HepG2 (cell line): ENCODE measurements around the gene EEFSEC. TPM values are rescaled to one million over a fixed set of nuclear protein-coding genes. Genes with fewer than 3 reads are reported as not detected.

Source experiments
- AHR ChIP-seq: IDR thresholded peaks from 2 replicates; pipeline ENCODE4 v1.6.1; 2018; ENCODE audit warnings: missing genetic modification reagents, missing compliant biosample characterization
- ATF7 ChIP-seq, 2 experiments: fragments of 450-650 bp in 1 of 2; sonication (generic) in 1 of 2; formaldehyde crosslinking in 1 of 2; IDR thresholded peaks; 2 replicates each; pipeline versions ENCODE4 v1.4.0 to v1.6.1; 2016 to 2020; ENCODE audit warnings: antibody characterized with exemption in 1 of 2, mild to moderate bottlenecking in 1 of 2, missing genetic modification reagents in 1 of 2
- BATF2 ChIP-seq: sonication (generic); formaldehyde crosslinking; IDR thresholded peaks from 2 replicates; pipeline ENCODE4 v1.8.0; 2022; ENCODE audit warnings: mild to moderate bottlenecking, missing genetic modification reagents, moderate library complexity
- BCL3 ChIP-seq: sonication (generic); formaldehyde crosslinking; IDR thresholded peaks from 2 replicates; pipeline ENCODE4 v1.5.1; 2020; ENCODE audit warnings: mild to moderate bottlenecking, missing genetic modification reagents, moderate library complexity
- BRCA1 ChIP-seq: sonication (generic); formaldehyde crosslinking; IDR thresholded peaks from 2 replicates; pipeline ENCODE4 v1.4.0; 2020; ENCODE audit warnings: missing genetic modification reagents
- HIC2 ChIP-seq: sonication (generic); formaldehyde crosslinking; IDR thresholded peaks from 2 replicates; pipeline ENCODE4 v1.9.0; 2022; ENCODE audit warnings: low read depth, missing genetic modification reagents
- ISL2 ChIP-seq: sonication (generic); formaldehyde crosslinking; IDR thresholded peaks from 2 replicates; pipeline ENCODE4 v1.5.0; 2020; ENCODE audit warnings: missing genetic modification reagents
- MAFK ChIP-seq, 2 experiments: IDR thresholded peaks in 1 of 2; conservative IDR thresholded peaks in 1 of 2; 2 replicates each; pipeline ENCODE4 v1.6.1; 2011; ENCODE audit warnings: improper control_type of control experiment in 2 of 2, low read length in 2 of 2
- MED1 ChIP-seq: sonication (generic); formaldehyde crosslinking; IDR thresholded peaks from 2 replicates; pipeline ENCODE4 v1.4.0; 2020; ENCODE audit warnings: missing genetic modification reagents
- NR2F6 ChIP-seq, 2 experiments: IDR thresholded peaks; 2 replicates each; pipeline ENCODE4 v1.6.1; 2016; ENCODE audit warnings: antibody characterized with exemption in 1 of 2, mild to moderate bottlenecking in 1 of 2
- PREB ChIP-seq: sonication (generic); formaldehyde crosslinking; IDR thresholded peaks from 2 replicates; pipeline ENCODE4 v1.4.0; 2020; ENCODE audit warnings: missing genetic modification reagents
- RAD21 ChIP-seq: fragments of 450-650 bp; formaldehyde crosslinking; IDR thresholded peaks from 2 replicates; pipeline ENCODE4 v1.5.0; 2020; ENCODE audit warnings: mild to moderate bottlenecking
- SAP130 ChIP-seq: IDR thresholded peaks from 2 replicates; pipeline ENCODE4 v1.6.1; 2016; ENCODE audit warnings: low read depth
- SCMH1 ChIP-seq: sonication (generic); formaldehyde crosslinking; IDR thresholded peaks from 2 replicates; pipeline ENCODE4 v1.9.0; 2021; ENCODE audit warnings: missing genetic modification reagents, mild to moderate bottlenecking, borderline replicate concordance
- SKIL ChIP-seq: sonication (generic); formaldehyde crosslinking; IDR thresholded peaks from 2 replicates; pipeline ENCODE4 v1.8.0; 2022; ENCODE audit warnings: missing genetic modification reagents, mild to moderate bottlenecking, moderate library complexity, borderline replicate concordance
- TFDP1 ChIP-seq: IDR thresholded peaks from 2 replicates; pipeline ENCODE4 v1.6.1; 2016; ENCODE audit warnings: missing compliant biosample characterization, missing genetic modification reagents, borderline replicate concordance
- ZBTB7A ChIP-seq: sonication (generic); formaldehyde crosslinking; IDR thresholded peaks from 2 replicates; pipeline ENCODE4 v1.8.0; 2022; ENCODE audit warnings: mild to moderate bottlenecking, missing genetic modification reagents
- ZNF263 ChIP-seq: sonication (generic); formaldehyde crosslinking; IDR thresholded peaks from 2 replicates; pipeline ENCODE4 v1.4.0; 2020; ENCODE audit warnings: missing genetic modification reagents
- ZNF598 ChIP-seq: sonication (generic); formaldehyde crosslinking; IDR thresholded peaks from 2 replicates; pipeline ENCODE4 v1.5.1; 2020; ENCODE audit warnings: mild to moderate bottlenecking, missing genetic modification reagents, borderline replicate concordance
- ZNF766 ChIP-seq: sonication (generic); formaldehyde crosslinking; IDR thresholded peaks from 2 replicates; pipeline ENCODE4 v1.5.0; 2020; ENCODE audit warnings: missing genetic modification reagents, borderline replicate concordance
- polyA plus RNA-seq, 8 experiments: library from polyadenylated mRNA; depleted of rRNA in 3 of 8; stranded (reverse) in 7 of 8; unstranded in 1 of 8; fragments of >200 nt; fragmentation: Illumina TruSeq in 4 of 8; extraction: Trizol in 4 of 8; gene quantifications; 2 replicates each; pipeline versions ENCODE4 v1.2.1 to v1.2.3, GENCODE V29; 2011 to 2016; ENCODE audit warnings: low read depth in 4 of 8, missing spikeins in 1 of 8, mixed read lengths in 1 of 8; ENCODE audit not compliant: insufficient read depth in 1 of 8
- total RNA-seq, 5 experiments: library from RNA; depleted of rRNA; stranded (reverse); fragments of >200 nt; fragmentation: Illumina TruSeq; extraction: Trizol; gene quantifications; 2 replicates each; pipeline ENCODE4 v1.2.3, GENCODE V29; 2016; ENCODE audit warnings: low read depth in 1 of 5

Gene EEFSEC
- total and polyA plus RNA-seq, 2 of the 13 experiments (the other 11 are each of a cell fraction or from before 2014, with no cell fraction given) = 6.4 to 24.2 TPM

GRCh38 chr3:128385080-128385832, 232.0 kb downstream of the EEFSEC start (continued):
- TF ChIP-seq PREB (CRISPR knock-in tag) (no peak), ZNF263 (CRISPR knock-in tag) (0 out of 2 replicates have a peak, but pooled peaks have one; percentile 50), BCL3 (CRISPR knock-in tag) (0 out of 2 replicates have a peak, but pooled peaks have one; percentile 64), SAP130 (peak; percentile 58), ZNF598 (CRISPR knock-in tag) (0 out of 2 replicates have a peak, but pooled peaks have one; percentile 33), TFDP1 (no peak), BRCA1 (no peak), ATF7 (IDR thresholded peaks at IDR 0.05) (no peak), ATF7 (CRISPR knock-in tag; IDR thresholded peaks at IDR 0.05) (peak; percentile 18; the same call in 1 of the 2 replicates), SCMH1 (CRISPR knock-in tag) (no peak), MED1 (CRISPR knock-in tag) (peak; percentile 38; the same call in 1 of the 2 replicates), ISL2 (CRISPR knock-in tag) (peak; percentile 42; the same call in 1 of the 2 replicates), SKIL (CRISPR knock-in tag) (peak; percentile 50; the same call in 1 of the 2 replicates), MAFK (conservative IDR thresholded peaks at IDR 0.05 in 1 of 2, IDR thresholded peaks at IDR 0.05 in 1 of 2; ENCODE audit: low read length in 2 of 2) (no peak), NR2F6 (IDR thresholded peaks at IDR 0.05) (peak; percentile 81), NR2F6 (CRISPR knock-in tag; IDR thresholded peaks at IDR 0.05) (peak; percentile 85), AHR (no peak), ZBTB7A (no peak), HIC2 (CRISPR knock-in tag) (no peak), ZNF766 (CRISPR knock-in tag) (no peak), BATF2 (CRISPR knock-in tag) (no peak), RAD21 (peak; percentile 38; the same call in 1 of the 2 replicates)
